IMR-90 (cell line): ENCODE data around the gene PGC. TPM values are rescaled to one million over a fixed set of nuclear protein-coding genes. Genes with fewer than 3 reads are reported as not detected.

Experiments
- ATAC-seq: fragments of 200-7000 bp; cut with Tn5 transposase; 2 replicates; pipeline ENCODE4 v1.9.1; 2020; ENCODE audit warnings: low read depth, mild to moderate bottlenecking, moderate library complexity
- BruUV-seq: library from RNA; stranded (reverse); fragments of 400-500 nt; replicated peaks from 2 replicates; lab custom pipeline; 2021; lab: Mats Ljungman, UMichigan
- CTCF ChIA-PET: fragments of 300-600 bp; formaldehyde crosslinking; extraction: SDS; loops from one replicate; lab custom pipeline; 2021; ENCODE audit warnings: antibody characterized with exemption; lab: Yijun Ruan, JAX
- POLR2A ChIA-PET: fragments of 300-600 bp; sonication (Branson Sonifier 250); formaldehyde crosslinking; loops from one replicate; lab custom pipeline; 2022; ENCODE audit warnings: antibody characterized with exemption; ENCODE audit not compliant: unreplicated experiment; lab: Charles Lee
- DNase-seq: peaks from one replicate; pipeline ENCODE4 v3.0.0; 2013
- H2AFZ ChIP-seq: replicated peaks from 2 replicates; pipeline ENCODE3; 2013; ENCODE audit warnings: low read length, mild to moderate bottlenecking; ENCODE audit not compliant: poor library complexity
- H2AK5ac ChIP-seq: 2 replicates; pipeline ENCODE4 v1.6.1; 2013; ENCODE audit warnings: low read depth, low read length, inconsistent platforms
- H2AK9ac ChIP-seq: replicated peaks from 2 replicates; pipeline ENCODE3; 2013; ENCODE audit warnings: mild to moderate bottlenecking, low read depth, low read length, moderate library complexity; ENCODE audit not compliant: poor library complexity
- H2BK120ac ChIP-seq: 2 replicates; pipeline ENCODE4 v1.6.1; 2013; ENCODE audit warnings: low read depth, low read length, inconsistent platforms
- H2BK15ac ChIP-seq: 3 replicates; pipeline ENCODE4 v1.6.1; 2013; ENCODE audit warnings: low read depth, low read length, inconsistent platforms
- H2BK20ac ChIP-seq: 2 replicates; pipeline ENCODE4 v1.6.1; 2013; ENCODE audit warnings: low read depth, mild to moderate bottlenecking, inconsistent platforms, low read length, moderate library complexity
- H2BK5ac ChIP-seq: 2 replicates; pipeline ENCODE4 v1.6.1; 2013; ENCODE audit warnings: mild to moderate bottlenecking, low read depth, low read length, inconsistent platforms; ENCODE audit not compliant: poor library complexity, severe bottlenecking
- H3K14ac ChIP-seq: replicated peaks from 2 replicates; pipeline ENCODE4 v1.6.1; 2013; ENCODE audit warnings: low read depth, low read length, inconsistent platforms
- H3K18ac ChIP-seq: 2 replicates; pipeline ENCODE4 v1.6.1; 2013; ENCODE audit warnings: low read depth, low read length, control low read depth
- H3K23ac ChIP-seq: 2 replicates; pipeline ENCODE4 v1.6.1; 2013; ENCODE audit warnings: low read depth, low read length, inconsistent platforms
- H3K27ac ChIP-seq: 2 replicates; pipeline ENCODE4 v1.5.1; 2013; ENCODE audit warnings: mild to moderate bottlenecking, control low read depth, low read length; ENCODE audit not compliant: insufficient read depth
- H3K27me3 ChIP-seq: 2 replicates; pipeline ENCODE4 v1.6.1; 2013; ENCODE audit warnings: low read length; ENCODE audit not compliant: control insufficient read depth, insufficient read depth
- H3K36me3 ChIP-seq: 2 replicates; pipeline ENCODE4 v1.6.1; 2013; ENCODE audit warnings: low read length, mixed read lengths; ENCODE audit not compliant: control insufficient read depth, insufficient read depth
- H3K4ac ChIP-seq: 2 replicates; pipeline ENCODE4 v1.6.1; 2013; ENCODE audit warnings: low read depth, low read length, inconsistent platforms
- H3K4me1 ChIP-seq: 2 replicates; pipeline ENCODE4 v1.6.1; 2013; ENCODE audit warnings: low read length, mixed read lengths; ENCODE audit not compliant: control insufficient read depth, insufficient read depth
- H3K4me2 ChIP-seq: 2 replicates; pipeline ENCODE4 v1.6.1; 2013; ENCODE audit warnings: low read depth, mild to moderate bottlenecking, control low read depth, low read length, moderate library complexity
- H3K4me3 ChIP-seq: 2 replicates; pipeline ENCODE4 v1.5.1; 2013; ENCODE audit warnings: low read depth, mild to moderate bottlenecking, control low read depth, low read length, moderate library complexity; ENCODE audit not compliant: insufficient read depth
- H3K56ac ChIP-seq: 2 replicates; pipeline ENCODE4 v1.6.1; 2013; ENCODE audit warnings: low read length, inconsistent platforms; ENCODE audit not compliant: insufficient read depth; ENCODE audit errors: extremely low read depth
- H3K79me1 ChIP-seq, 2 experiments: 2 replicates each; pipeline ENCODE4 v1.6.1; 2013; ENCODE audit warnings: low read length in 2 of 2, inconsistent platforms in 1 of 2, low read depth in 1 of 2
- H3K9ac ChIP-seq: 2 replicates; pipeline ENCODE4 v1.6.1; 2013; ENCODE audit warnings: low read depth, low read length, control low read depth
- H3K9me1 ChIP-seq: 2 replicates; pipeline ENCODE4 v1.6.1; 2013; ENCODE audit warnings: low read length, inconsistent platforms; ENCODE audit not compliant: insufficient read depth
- H3K9me3 ChIP-seq: 2 replicates; pipeline ENCODE4 v1.6.1; 2013; ENCODE audit warnings: low read length; ENCODE audit not compliant: control insufficient read depth, insufficient read depth
- H4K20me1 ChIP-seq: 2 replicates; pipeline ENCODE4 v1.6.1; 2013; ENCODE audit warnings: low read length, inconsistent platforms; ENCODE audit not compliant: insufficient read depth
- H4K5ac ChIP-seq: 2 replicates; pipeline ENCODE4 v1.6.1; 2013; ENCODE audit warnings: mild to moderate bottlenecking, low read depth, low read length, control low read depth
- H4K8ac ChIP-seq, 2 experiments: 2 replicates each; pipeline ENCODE4 v1.6.1; 2013; ENCODE audit warnings: low read depth in 2 of 2, low read length in 2 of 2, control low read depth in 1 of 2, inconsistent platforms in 1 of 2
- H4K91ac ChIP-seq: 2 replicates; pipeline ENCODE4 v1.6.1; 2013; ENCODE audit warnings: low read depth, low read length, inconsistent platforms; ENCODE audit not compliant: insufficient read depth
- BHLHE40 ChIP-seq: fragments of 150-350 bp; IDR thresholded peaks from 2 replicates; pipeline ENCODE4 v1.6.1; 2016; ENCODE audit warnings: mild to moderate bottlenecking, low read depth, low read length
- CEBPB ChIP-seq: IDR thresholded peaks from 2 replicates; pipeline ENCODE4 v1.6.1; 2012; ENCODE audit warnings: low read depth, low read length, improper control_type of control experiment
- FOS ChIP-seq: fragments of 150-350 bp; IDR thresholded peaks from 2 replicates; pipeline ENCODE4 v1.6.1; 2016; ENCODE audit warnings: low read depth, low read length
- MXI1 ChIP-seq: IDR thresholded peaks from 2 replicates; pipeline ENCODE4 v1.6.1; 2012; ENCODE audit warnings: low read depth, mild to moderate bottlenecking, low read length, moderate library complexity, borderline replicate concordance
- NFE2L2 ChIP-seq: fragments of 150-350 bp; IDR thresholded peaks from 2 replicates; pipeline ENCODE4 v1.6.1; 2016; ENCODE audit warnings: low read depth, mild to moderate bottlenecking, low read length
- POLR2A ChIP-seq: IDR thresholded peaks from 2 replicates; pipeline ENCODE4 v1.6.1; 2012; ENCODE audit warnings: mild to moderate bottlenecking, low read depth, low read length
- RAD21 ChIP-seq: IDR thresholded peaks from 2 replicates; pipeline ENCODE4 v1.6.1; 2012; ENCODE audit warnings: low read length, improper control_type of control experiment
- RCOR1 ChIP-seq: IDR thresholded peaks from 2 replicates; pipeline ENCODE4 v1.6.1; 2012; ENCODE audit warnings: mild to moderate bottlenecking, low read length, improper control_type of control experiment; ENCODE audit not compliant: insufficient replicate concordance
- RFX5 ChIP-seq: IDR thresholded peaks from 2 replicates; pipeline ENCODE4 v1.8.0; 2012; ENCODE audit warnings: low read depth, mild to moderate bottlenecking, low read length, moderate library complexity
- SMC3 ChIP-seq: fragments of 150-350 bp; IDR thresholded peaks from 2 replicates; pipeline ENCODE4 v1.6.1; 2016; ENCODE audit warnings: low read depth, mild to moderate bottlenecking, antibody characterized with exemption, low read length, moderate library complexity
- USF2 ChIP-seq: fragments of 150-350 bp; IDR thresholded peaks from 2 replicates; pipeline ENCODE4 v1.6.1; 2017; ENCODE audit warnings: mild to moderate bottlenecking, antibody characterized with exemption, low read length, low read depth
- WGBS, 2 experiments: methylation state at CpG; one replicate each; pipeline versions ENCODE4 v1.1.5 to v1.1.7; 2013; ENCODE audit warnings: missing lambda C conversion rate in 2 of 2; ENCODE audit not compliant: insufficient read length in 1 of 2; ENCODE audit errors: extremely low coverage in 2 of 2; 5-methylcytosine and 5-hydroxymethylcytosine counted together
- dilution Hi-C: fragments of 300-500 bp; cut with HindIII; formaldehyde crosslinking; loops from one replicate; pipeline ENCODE4 v1.14.3; 2018; ENCODE audit warnings: low sequenced_read_pairs; ENCODE audit not compliant: unreplicated experiment
- in situ Hi-C: fragments of 300-500 bp; cut with MboI; formaldehyde crosslinking; loops from 3 replicates; pipeline ENCODE4 v1.14.3; 2019; ENCODE audit warnings: low sequenced_read_pairs, inconsistent platforms, mixed read lengths
- intact Hi-C: fragments of 100-400 bp; cut with micrococcal nuclease; formaldehyde crosslinking; loops from 2 replicates; pipeline ENCODE4 v1.10.0; 2022
- polyA plus RNA-seq, 3 experiments: library from polyadenylated mRNA; depleted of rRNA; stranded (reverse); fragments of >200 nt; gene quantifications; 2 replicates each; pipeline ENCODE4 v1.2.3, GENCODE V29; 2012; ENCODE audit warnings: low replicate concordance in 1 of 3
- total RNA-seq: library from RNA; depleted of rRNA; stranded (reverse); fragments of >200 nt; gene quantifications from 2 replicates; pipeline ENCODE4 v1.2.3, GENCODE V29; 2012
- TF ChIP-seq, protein P1 (sequence below): fragments of 150-350 bp; IDR thresholded peaks from 2 replicates; pipeline ENCODE4 v1.6.1; 2016; ENCODE audit warnings: low read depth, mild to moderate bottlenecking, low read length, moderate library complexity, borderline replicate concordance

PGC gene
- total and polyA plus RNA-seq, 2 of the 4 experiments (the other 2 are of a cell fraction) = not detected

DNA sequence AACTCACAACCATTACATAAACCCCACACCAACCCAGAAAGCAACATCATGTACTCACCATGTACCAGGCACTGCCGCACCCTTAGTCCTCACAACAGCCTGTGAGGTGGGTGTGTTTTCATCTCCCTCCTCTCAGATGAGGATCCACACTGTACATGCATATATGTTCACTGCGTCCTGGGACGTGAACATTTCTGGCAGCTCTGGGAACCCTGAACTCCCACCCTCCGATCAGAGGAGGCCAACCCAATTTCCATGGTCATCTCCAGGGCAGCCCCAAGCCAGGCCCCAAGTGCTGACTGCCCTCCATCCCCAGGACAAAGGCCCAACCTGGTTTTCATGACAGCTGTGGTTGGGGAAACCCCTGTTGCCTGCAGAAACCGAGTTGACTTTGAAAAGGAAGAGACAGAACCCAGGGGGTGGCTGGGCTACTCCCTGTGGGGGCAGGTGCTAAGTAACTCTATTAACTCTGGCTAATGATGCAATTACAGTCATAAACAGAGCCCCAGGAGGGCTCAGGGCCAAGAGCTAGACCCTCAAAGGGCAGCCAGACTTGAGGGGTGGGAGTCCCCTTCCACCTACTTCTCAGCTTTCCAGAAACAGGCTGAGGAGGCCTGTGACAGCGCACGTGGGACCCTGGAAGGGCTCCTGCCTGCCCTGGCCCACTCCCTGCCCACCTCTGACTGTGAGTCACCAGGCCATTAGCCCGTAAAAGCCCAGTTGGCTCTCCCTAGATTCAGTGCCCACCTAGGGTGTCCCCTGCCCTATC, 14.4 kb downstream of the PGC start:
- Histone ChIP-seq H3K9ac (no peak overlapping the region), H3K36me3 (no peaks in the 10 kb centered on the region), H2BK5ac (peak overlapping the region; percentile 2), H4K8ac (peak overlapping the region in 1 of 2 experiments; percentile 51; a peak in 2 of 4 replicates), H3K4me2 (peak overlapping the region; percentile 78; the same call in 1 of the 2 replicates), H2BK20ac (no peak overlapping the region), H3K27me3 (no peaks in the 10 kb centered on the region), H3K4me1 (peaks cover 18% of the 10 kb centered on the region), H3K27ac (no peak overlapping the region), H4K91ac (peak overlapping the region; percentile 11; the same call in 1 of the 2 replicates), H2AK9ac (peak overlapping the region; percentile 35), H3K9me3 (no peaks in the 10 kb centered on the region), H3K14ac (no peak overlapping the region), H2BK120ac (no peak overlapping the region), H3K9me1 (peaks cover 9% of the 10 kb centered on the region; the same call in 1 of the 2 replicates), H2AK5ac (peak overlapping the region; percentile 30; the same call in 1 of the 2 replicates), H4K20me1 (no peaks in the 10 kb centered on the region), H4K5ac (no peak overlapping the region; the same call in 1 of the 2 replicates), H3K4me3 (no peak overlapping the region), H3K18ac (0 out of 2 replicates have a peak overlapping the region, but pooled peaks have one; percentile 9), H2AFZ (peak overlapping the region; percentile 95), H3K4ac (peak overlapping the region; percentile 57; the same call in 1 of the 2 replicates), H2BK15ac (no peak overlapping the region), H3K79me1 (peaks cover 6 to 23% of the 10 kb centered on the region in 2 experiments; a peak in 2 of 4 replicates), H3K23ac (no peak overlapping the region), H3K56ac (no peak overlapping the region)
- no TSS peak for BruUV-seq
- WGBS, 2 experiments = 76% methylated on average over 4 of the region's 8 CpGs; no CpG with 5 or more reads in 1 of the 2 experiments
- ChIA-PET POLR2A (no interaction called here), CTCF (no interaction called here)
- dilution Hi-C loops (no loop called here), in situ Hi-C loops (no loop called here), intact Hi-C loops (no loop called here)
- no peak for ATAC-seq
- TF ChIP-seq NFE2L2 = no peak
- TF ChIP-seq USF2 = no peak
- no peak for TF ChIP-seq POLR2A
- TF ChIP-seq FOS = no peak
- TF ChIP-seq, protein P1, sequence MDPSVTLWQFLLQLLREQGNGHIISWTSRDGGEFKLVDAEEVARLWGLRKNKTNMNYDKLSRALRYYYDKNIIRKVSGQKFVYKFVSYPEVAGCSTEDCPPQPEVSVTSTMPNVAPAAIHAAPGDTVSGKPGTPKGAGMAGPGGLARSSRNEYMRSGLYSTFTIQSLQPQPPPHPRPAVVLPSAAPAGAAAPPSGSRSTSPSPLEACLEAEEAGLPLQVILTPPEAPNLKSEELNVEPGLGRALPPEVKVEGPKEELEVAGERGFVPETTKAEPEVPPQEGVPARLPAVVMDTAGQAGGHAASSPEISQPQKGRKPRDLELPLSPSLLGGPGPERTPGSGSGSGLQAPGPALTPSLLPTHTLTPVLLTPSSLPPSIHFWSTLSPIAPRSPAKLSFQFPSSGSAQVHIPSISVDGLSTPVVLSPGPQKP = no peak
- TF ChIP-seq CEBPB = no peak
- TF ChIP-seq SMC3 = no peak
- TF ChIP-seq MXI1 = no peak
- no peak for TF ChIP-seq BHLHE40
- no peak for TF ChIP-seq RCOR1
- no peak for TF ChIP-seq RFX5
- no peak for TF ChIP-seq RAD21
- DNase-seq = no peak
